Measurements from ENCODE around the gene DGCR8. TPM values are rescaled to one million over a fixed set of nuclear protein-coding genes. Genes with fewer than 3 reads are reported as not detected.
A peak's percentile ranks its signal among the peaks of the same experiment; 100 is the strongest.

The DGCR8 gene
- total and polyA plus RNA-seq, 5 donors from 2014 or later: 2.7 to 41.1 (median 5.1) TPM

DNA sequence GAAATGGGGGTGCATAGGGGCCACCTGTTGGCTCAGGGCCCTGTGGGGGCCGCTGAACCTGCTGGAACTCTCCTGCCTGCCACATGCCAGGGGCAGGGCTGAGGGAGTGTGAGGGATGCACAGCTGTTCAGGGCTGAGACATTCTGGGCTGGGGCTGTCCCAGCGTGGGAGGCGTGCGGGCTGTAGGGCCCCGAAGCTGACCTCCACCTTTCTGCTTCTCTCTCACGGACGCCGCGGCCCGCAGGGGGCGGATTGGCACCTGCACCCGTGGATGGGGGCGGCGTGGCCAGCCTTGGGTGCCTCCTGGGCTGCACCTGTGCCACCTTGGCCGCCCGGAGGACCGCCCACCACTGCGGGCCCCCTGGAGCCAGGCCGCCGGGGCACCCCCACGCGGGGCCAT, 66.7 kb downstream of the DGCR8 start:
- ATAC-seq (ENCODE audit: low read depth in 2 of 2) (no peak), DNase-seq (no peak)
- Histone ChIP-seq H3K27me3 (ENCODE audit: control insufficient read depth, insufficient read depth, low read length) (no peaks in the 10 kb centered on the region), H3K27ac (ENCODE audit: insufficient read depth, low read length, poor library complexity, severe bottlenecking) (no peak overlapping the region), H3K4me3 (ENCODE audit: low read depth, low read length) (no peak overlapping the region), H3K4me1 (ENCODE audit: control insufficient read depth, insufficient read depth, low read length, poor library complexity, severe bottlenecking) (no peaks in the 10 kb centered on the region), H3K9me3 (ENCODE audit: control insufficient read depth in 2 of 2, low read length in 2 of 2) (no peaks in the 10 kb centered on the region), H3K36me3 (ENCODE audit: control insufficient read depth, insufficient read depth, low read length) (no peaks in the 10 kb centered on the region)
- Mint-ChIP-seq H3K4me1 (peaks cover 0 to 3% (median 0%) of the 10 kb centered on the region in 4 donors), H3K36me3 (no peaks in the 10 kb centered on the region), H3K27ac (peak overlapping the region in 1 of 3 donors; percentile 65), H3K4me3 (no peak overlapping the region), H3K27me3 (no peaks in the 10 kb centered on the region), H3K9me3 (no peaks in the 10 kb centered on the region)

DNA sequence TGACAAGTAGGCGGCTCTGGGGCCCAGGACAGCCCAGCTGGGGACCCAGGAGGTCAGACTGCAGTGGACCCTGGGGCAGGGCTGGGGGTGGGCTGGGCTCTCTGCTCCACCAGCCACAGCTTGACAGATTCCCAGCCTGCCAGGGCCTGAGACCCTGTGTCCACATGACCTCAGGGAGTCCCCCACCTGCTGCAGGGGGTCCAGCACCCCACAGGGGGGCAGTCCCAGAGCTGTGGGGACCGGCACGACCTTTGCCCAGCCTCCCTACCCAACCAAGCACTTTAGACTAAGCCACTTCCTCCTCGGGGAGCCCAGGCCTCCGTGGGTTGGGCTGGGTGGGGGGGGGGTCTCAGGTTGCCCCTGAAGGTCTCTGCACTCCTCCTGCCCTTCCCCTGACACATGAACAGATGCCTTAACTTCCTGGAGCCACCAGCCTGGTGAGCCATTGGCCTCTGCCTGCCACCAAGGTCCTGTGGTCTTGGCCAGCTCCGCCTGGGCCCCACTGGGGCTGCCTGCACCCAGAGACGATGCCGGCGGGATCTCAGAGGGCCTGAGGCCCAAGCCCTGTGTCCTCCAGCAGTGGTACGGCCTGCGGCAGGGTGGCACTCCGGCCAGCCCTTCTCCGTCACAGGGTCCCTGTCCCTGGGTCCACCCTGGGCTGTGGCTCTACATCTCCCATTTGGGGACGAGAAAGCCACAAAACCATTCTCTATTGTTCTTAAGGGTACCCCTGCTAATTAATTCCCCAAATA, 67.4 kb downstream of the DGCR8 start:
- H3K27me3 Mint-ChIP-seq: no peaks in the 10 kb centered on the region
- H3K27ac ChIP-seq (ENCODE audit: insufficient read depth, low read length, poor library complexity, severe bottlenecking): no peak overlapping the region
- no peaks in the 10 kb centered on the region for H3K9me3 ChIP-seq (ENCODE audit: control insufficient read depth in 2 of 2, low read length in 2 of 2)
- no peaks in the 10 kb centered on the region for H3K27me3 ChIP-seq (ENCODE audit: control insufficient read depth, insufficient read depth, low read length)
- peaks cover 0 to 3% (median 0%) of the 10 kb centered on the region in 4 donors for H3K4me1 Mint-ChIP-seq
- no peak overlapping the region for H3K4me3 ChIP-seq (ENCODE audit: low read depth, low read length)
- no peak overlapping the region for H3K27ac Mint-ChIP-seq
- ATAC-seq (ENCODE audit: low read depth in 2 of 2): no peak
- DNase-seq: no peak
- no peaks in the 10 kb centered on the region for H3K36me3 Mint-ChIP-seq
- H3K4me3 Mint-ChIP-seq: no peak overlapping the region
- no peaks in the 10 kb centered on the region for H3K36me3 ChIP-seq (ENCODE audit: control insufficient read depth, insufficient read depth, low read length)
- H3K9me3 Mint-ChIP-seq: no peaks in the 10 kb centered on the region
- no peaks in the 10 kb centered on the region for H3K4me1 ChIP-seq (ENCODE audit: control insufficient read depth, insufficient read depth, low read length, poor library complexity, severe bottlenecking)

GRCh38 chr22:20148414-20148813, 68.4 kb downstream of the DGCR8 start:
- no peaks in the 10 kb centered on the region for H3K36me3 ChIP-seq (ENCODE audit: control insufficient read depth, insufficient read depth, low read length)
- no peaks in the 10 kb centered on the region for H3K9me3 ChIP-seq (ENCODE audit: control insufficient read depth in 2 of 2, low read length in 2 of 2)
- H3K27me3 Mint-ChIP-seq: no peaks in the 10 kb centered on the region
- H3K27me3 ChIP-seq (ENCODE audit: control insufficient read depth, insufficient read depth, low read length): no peaks in the 10 kb centered on the region
- ATAC-seq (ENCODE audit: low read depth in 2 of 2): no peak
- H3K9me3 Mint-ChIP-seq: no peaks in the 10 kb centered on the region
- H3K4me1 ChIP-seq (ENCODE audit: control insufficient read depth, insufficient read depth, low read length, poor library complexity, severe bottlenecking): no peaks in the 10 kb centered on the region
- no peak overlapping the region for H3K4me3 Mint-ChIP-seq
- H3K4me3 ChIP-seq (ENCODE audit: low read depth, low read length): no peak overlapping the region
- no peak overlapping the region for H3K27ac ChIP-seq (ENCODE audit: insufficient read depth, low read length, poor library complexity, severe bottlenecking)
- H3K27ac Mint-ChIP-seq: no peak overlapping the region
- no peak for DNase-seq
- H3K36me3 Mint-ChIP-seq: no peaks in the 10 kb centered on the region
- peaks cover 0 to 3% (median 0%) of the 10 kb centered on the region in 4 donors for H3K4me1 Mint-ChIP-seq

- no peaks in the 10 kb centered on the region for H3K36me3 ChIP-seq (ENCODE audit: control insufficient read depth, insufficient read depth, low read length)
- no peaks in the 10 kb centered on the region for H3K9me3 Mint-ChIP-seq
Measured at GRCh38 chr22:20149257-20150250, 69.5 kb downstream of the DGCR8 start.

GRCh38 chr22:20150381-20151275, 70.6 kb downstream of the DGCR8 start, which contains the start of gene CCDC188:
CCDC188 (minus strand) TSS chr22:20151055; CDS start chr22:20150986, 69 bp downstream.
- H3K4me3 ChIP-seq (ENCODE audit: low read depth, low read length): no peak within 1 kb of the TSS
- DNase-seq: no peak
- no peaks in the 10 kb centered on the region for H3K27me3 ChIP-seq (ENCODE audit: control insufficient read depth, insufficient read depth, low read length)
- H3K4me1 Mint-ChIP-seq: peaks cover 0 to 3% (median 0%) of the 10 kb centered on the region in 4 donors
- H3K36me3 ChIP-seq (ENCODE audit: control insufficient read depth, insufficient read depth, low read length): no peaks in the 10 kb centered on the region
- no peak within 1 kb of the TSS for H3K27ac ChIP-seq (ENCODE audit: insufficient read depth, low read length, poor library complexity, severe bottlenecking)
- no peaks in the 10 kb centered on the region for H3K9me3 ChIP-seq (ENCODE audit: control insufficient read depth in 2 of 2, low read length in 2 of 2)
- H3K27me3 Mint-ChIP-seq: no peaks in the 10 kb centered on the region
- H3K9me3 Mint-ChIP-seq: no peaks in the 10 kb centered on the region
- no peaks in the 10 kb centered on the region for H3K36me3 Mint-ChIP-seq
- no peak within 1 kb of the TSS for H3K4me3 Mint-ChIP-seq
- no peak for ATAC-seq (ENCODE audit: low read depth in 2 of 2)
- no peaks in the 10 kb centered on the region for H3K4me1 ChIP-seq (ENCODE audit: control insufficient read depth, insufficient read depth, low read length, poor library complexity, severe bottlenecking)
- H3K27ac Mint-ChIP-seq: peak within 1 kb of the TSS in 1 of 3 donors; percentile 20

More at GRCh38 chr22:20149257-20150250, 69.5 kb downstream of the DGCR8 start:
- H3K27me3 Mint-ChIP-seq: no peaks in the 10 kb centered on the region
- Histone ChIP-seq H3K27ac (ENCODE audit: insufficient read depth, low read length, poor library complexity, severe bottlenecking) (no peak overlapping the region), H3K4me3 (ENCODE audit: low read depth, low read length) (no peak overlapping the region), H3K4me1 (ENCODE audit: control insufficient read depth, insufficient read depth, low read length, poor library complexity, severe bottlenecking) (no peaks in the 10 kb centered on the region), H3K27me3 (ENCODE audit: control insufficient read depth, insufficient read depth, low read length) (no peaks in the 10 kb centered on the region), H3K9me3 (ENCODE audit: control insufficient read depth in 2 of 2, low read length in 2 of 2) (no peaks in the 10 kb centered on the region)
- H3K4me3 Mint-ChIP-seq: no peak overlapping the region
- peaks cover 0 to 3% (median 0%) of the 10 kb centered on the region in 4 donors for H3K4me1 Mint-ChIP-seq
- no peaks in the 10 kb centered on the region for H3K36me3 Mint-ChIP-seq
- DNase-seq (no peak), ATAC-seq (ENCODE audit: low read depth in 2 of 2) (no peak)
- no peak overlapping the region for H3K27ac Mint-ChIP-seq

- Histone ChIP-seq H3K9me3 (ENCODE audit: control insufficient read depth in 2 of 2, low read length in 2 of 2) (no peaks in the 10 kb centered on the region), H3K27me3 (ENCODE audit: control insufficient read depth, insufficient read depth, low read length) (no peaks in the 10 kb centered on the region), H3K36me3 (ENCODE audit: control insufficient read depth, insufficient read depth, low read length) (no peaks in the 10 kb centered on the region), H3K4me1 (ENCODE audit: control insufficient read depth, insufficient read depth, low read length, poor library complexity, severe bottlenecking) (no peaks in the 10 kb centered on the region), H3K27ac (ENCODE audit: insufficient read depth, low read length, poor library complexity, severe bottlenecking) (no peak overlapping the region), H3K4me3 (ENCODE audit: low read depth, low read length) (no peak overlapping the region)
- Mint-ChIP-seq H3K27me3 (peaks cover 3% of the 10 kb centered on the region), H3K9me3 (no peaks in the 10 kb centered on the region), H3K27ac (peak overlapping the region in 1 of 3 donors; percentile 20), H3K36me3 (no peaks in the 10 kb centered on the region), H3K4me1 (peaks cover 0 to 3% (median 0%) of the 10 kb centered on the region in 4 donors), H3K4me3 (no peak overlapping the region)
- ATAC-seq (ENCODE audit: low read depth in 2 of 2): no peak
- DNase-seq: no peak
Measured at GRCh38 chr22:20151276-20151588, 71.2 kb downstream of the DGCR8 start.

GRCh38 chr22:20152464-20152890, 72.4 kb downstream of the DGCR8 start:
- DNase-seq: no peak
- peaks cover 3% of the 10 kb centered on the region for H3K4me1 ChIP-seq (ENCODE audit: control insufficient read depth, insufficient read depth, low read length, poor library complexity, severe bottlenecking)
- no peaks in the 10 kb centered on the region for H3K27me3 ChIP-seq (ENCODE audit: control insufficient read depth, insufficient read depth, low read length)
- Mint-ChIP-seq H3K4me1 (peaks cover 0 to 3% (median 0%) of the 10 kb centered on the region in 4 donors), H3K36me3 (no peaks in the 10 kb centered on the region), H3K9me3 (no peaks in the 10 kb centered on the region), H3K27me3 (peaks cover 4% of the 10 kb centered on the region), H3K27ac (no peak overlapping the region), H3K4me3 (no peak overlapping the region)
- no peak for ATAC-seq (ENCODE audit: low read depth in 2 of 2)
- H3K4me3 ChIP-seq (ENCODE audit: low read depth, low read length): no peak overlapping the region
- H3K27ac ChIP-seq (ENCODE audit: insufficient read depth, low read length, poor library complexity, severe bottlenecking): no peak overlapping the region
- H3K36me3 ChIP-seq (ENCODE audit: control insufficient read depth, insufficient read depth, low read length): no peaks in the 10 kb centered on the region
- no peaks in the 10 kb centered on the region for H3K9me3 ChIP-seq (ENCODE audit: control insufficient read depth in 2 of 2, low read length in 2 of 2)
